Loucy (cell line): ENCODE data around the gene ZNF556.

Experiments used
- EZH2phosphoT487 ChIP-seq: fragments of 200-600 bp; IDR thresholded peaks from 2 replicates; pipeline ENCODE4 v1.6.1; 2018; ENCODE audit warnings: antibody characterized with exemption, mild to moderate bottlenecking, moderate library complexity, borderline replicate concordance
- TF ChIP-seq, protein P1 (sequence below): fragments of 200-600 bp; sonication (generic); conservative IDR thresholded peaks from 2 replicates; pipeline ENCODE4 v1.5.1; 2014; ENCODE audit warnings: mild to moderate bottlenecking, antibody characterized with exemption, low read length

DNA sequence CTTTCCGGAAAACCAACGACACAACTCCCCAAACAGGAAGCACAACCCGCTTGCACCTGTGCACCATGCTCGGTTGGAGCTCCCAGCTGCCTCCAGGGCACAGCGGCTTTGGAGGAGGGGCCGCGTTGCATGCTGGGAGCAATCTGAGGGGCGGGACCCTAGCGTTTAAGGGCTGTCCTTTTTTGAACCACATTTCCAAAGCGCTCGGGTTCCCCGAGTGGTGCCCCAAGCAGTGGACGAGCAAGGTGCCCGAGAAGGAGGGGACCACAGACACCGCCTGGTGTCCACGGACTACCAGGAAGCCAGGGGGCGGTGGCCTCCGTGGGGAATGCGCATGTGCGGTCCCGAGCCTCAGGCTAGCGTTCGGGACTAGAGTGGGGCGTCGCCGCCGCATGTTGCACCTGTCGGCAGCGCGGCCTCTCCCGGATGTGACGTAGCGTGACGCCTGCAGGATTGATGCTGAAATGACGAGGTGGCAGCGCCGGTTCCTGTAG lies 21.6 kb downstream of the ZNF556 start:
- TF ChIP-seq, protein P1, sequence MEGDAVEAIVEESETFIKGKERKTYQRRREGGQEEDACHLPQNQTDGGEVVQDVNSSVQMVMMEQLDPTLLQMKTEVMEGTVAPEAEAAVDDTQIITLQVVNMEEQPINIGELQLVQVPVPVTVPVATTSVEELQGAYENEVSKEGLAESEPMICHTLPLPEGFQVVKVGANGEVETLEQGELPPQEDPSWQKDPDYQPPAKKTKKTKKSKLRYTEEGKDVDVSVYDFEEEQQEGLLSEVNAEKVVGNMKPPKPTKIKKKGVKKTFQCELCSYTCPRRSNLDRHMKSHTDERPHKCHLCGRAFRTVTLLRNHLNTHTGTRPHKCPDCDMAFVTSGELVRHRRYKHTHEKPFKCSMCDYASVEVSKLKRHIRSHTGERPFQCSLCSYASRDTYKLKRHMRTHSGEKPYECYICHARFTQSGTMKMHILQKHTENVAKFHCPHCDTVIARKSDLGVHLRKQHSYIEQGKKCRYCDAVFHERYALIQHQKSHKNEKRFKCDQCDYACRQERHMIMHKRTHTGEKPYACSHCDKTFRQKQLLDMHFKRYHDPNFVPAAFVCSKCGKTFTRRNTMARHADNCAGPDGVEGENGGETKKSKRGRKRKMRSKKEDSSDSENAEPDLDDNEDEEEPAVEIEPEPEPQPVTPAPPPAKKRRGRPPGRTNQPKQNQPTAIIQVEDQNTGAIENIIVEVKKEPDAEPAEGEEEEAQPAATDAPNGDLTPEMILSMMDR, result no peak
- TF ChIP-seq EZH2phosphoT487, result no peak
